Hair follicular keratinocyte (primary cell): ENCODE data around the gene KDELR1. TPM values are rescaled to one million over a fixed set of nuclear protein-coding genes. Genes with fewer than 3 reads are reported as not detected.

ENCODE experiments used
- total RNA-seq: library from RNA; depleted of rRNA; stranded (reverse); fragments of >200 nt; gene quantifications from 2 replicates; pipeline ENCODE4 v1.2.3, GENCODE V29; 2015

KDELR1 gene
- total RNA-seq = 135 and 149 TPM in 2 replicates

GRCh38 chr19:48391100-48392005, at the start of gene KDELR1:
KDELR1 (minus strand) TSS chr19:48391551; CDS start chr19:48391358, 193 bp downstream.

DNA sequence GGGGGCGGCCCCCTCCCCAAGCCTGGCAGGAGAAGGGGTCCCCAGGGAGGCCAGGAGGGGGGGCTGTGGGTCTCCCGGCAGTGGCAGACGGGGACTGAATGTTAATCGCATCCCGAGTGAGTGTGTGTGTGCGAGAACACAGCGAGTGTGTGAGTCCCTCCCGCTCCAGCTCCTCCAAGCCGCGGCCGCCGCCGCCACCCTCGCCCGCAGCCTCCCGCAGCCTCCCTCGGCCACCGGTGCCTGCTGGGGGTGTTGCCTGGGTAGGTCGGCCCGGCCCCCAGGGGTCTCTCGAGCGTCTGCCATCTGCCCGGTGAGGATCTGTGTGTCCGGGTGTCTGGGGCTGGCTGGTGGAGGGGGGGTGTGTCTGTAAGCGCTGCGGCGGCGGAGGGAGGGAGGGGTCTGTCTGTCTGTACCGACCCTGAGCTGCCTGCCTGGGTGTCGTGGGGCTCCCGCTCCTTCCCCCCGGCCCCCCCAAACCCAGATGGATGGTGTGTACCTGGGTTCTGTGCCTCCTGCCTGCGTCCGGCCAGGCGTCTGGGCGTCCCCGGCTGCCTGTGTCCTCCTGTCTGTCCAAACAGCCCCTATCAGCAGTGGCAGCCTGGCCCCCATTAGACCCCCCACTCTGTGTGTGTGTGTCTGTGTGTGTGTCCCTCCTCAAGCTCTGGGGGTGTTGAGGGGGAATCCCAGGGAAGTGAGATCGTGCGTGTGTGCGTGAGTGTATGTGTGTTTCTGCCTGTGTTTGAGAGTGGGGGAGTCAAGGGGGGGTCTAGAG, 2.4 kb upstream of the KDELR1 start, which contains the start of gene GRIN2D:
GRIN2D (plus strand) TSS at position 110 of the 772 bp plus-strand sequence. CDS start 4,725 bp downstream, outside the sequence.

DNA sequence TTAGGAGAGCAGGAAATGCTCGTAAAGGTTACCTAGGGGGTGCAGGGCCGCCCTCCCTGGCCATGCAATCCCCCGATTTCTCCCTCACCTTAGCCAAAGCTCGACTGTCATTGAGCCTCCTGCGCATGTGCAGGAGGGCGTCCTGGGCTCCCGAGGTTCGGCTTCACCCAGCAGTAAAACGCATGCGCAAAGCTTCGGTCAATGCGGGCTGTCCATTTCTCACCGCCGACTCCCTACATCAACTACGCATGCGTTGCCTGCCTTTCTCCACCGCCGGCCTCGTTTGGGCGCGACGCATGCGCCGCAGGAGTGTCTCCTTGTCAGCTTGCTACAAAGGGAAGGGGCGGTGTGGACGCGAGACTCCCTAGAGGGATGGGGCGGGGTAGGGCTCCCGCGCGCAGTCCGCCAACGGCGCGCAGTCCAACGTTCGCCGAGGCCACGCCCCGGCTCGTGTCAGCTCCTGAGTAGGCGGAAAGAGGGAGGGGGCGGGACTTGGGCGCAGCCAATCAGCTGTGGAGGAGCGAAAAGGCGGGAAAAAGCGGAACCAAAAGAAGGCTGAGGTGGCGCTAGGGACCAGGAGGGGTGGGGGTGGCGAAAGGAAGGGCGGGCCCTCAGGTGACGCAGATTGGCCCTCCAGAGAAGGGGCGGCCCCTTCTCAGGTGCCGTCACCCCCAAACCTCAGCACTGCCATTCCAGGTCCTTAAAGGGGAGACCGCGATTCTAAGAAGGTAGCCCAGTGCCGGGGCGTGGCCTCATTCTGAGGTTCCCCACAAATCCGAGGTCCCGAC, 27.3 kb downstream of the KDELR1 start, which contains the start of the genes SYNGR4 and TMEM143:
SYNGR4 (plus strand) TSS at position 558 of the 788 bp plus-strand sequence. CDS start 1,476 bp downstream, outside the sequence.
TMEM143 (minus strand) TSS at position 131 of the 788 bp plus-strand sequence; CDS start at position 111, 20 bp downstream.

Other genes with a start within 250 kb of the KDELR1 start
- gene LIG1, start 221.2 kb downstream of the KDELR1 start, total RNA-seq = 30.8 and 66.1 TPM in 2 replicates
- 1.7 and 2.3 TPM in 2 replicates for gene ZSWIM9, start 220.9 kb downstream of the KDELR1 start, total RNA-seq
- 4.9 and 5.2 TPM in 2 replicates for gene CARD8, start 135.6 kb downstream of the KDELR1 start, total RNA-seq
- gene ZNF114, start 121.5 kb downstream of the KDELR1 start, total RNA-seq = 0.72 and 1.7 TPM in 2 replicates
- 54.1 and 100.0 TPM in 2 replicates for gene EMP3, start 66.0 kb downstream of the KDELR1 start, total RNA-seq
- 4.1 and 4.7 TPM in 2 replicates for gene TMEM143, start 27.6 kb downstream of the KDELR1 start, total RNA-seq
- not detected in 2 replicates for gene SYNGR4, start 27.2 kb downstream of the KDELR1 start, total RNA-seq
- gene GRIN2D, start 2.1 kb upstream of the KDELR1 start, total RNA-seq = 0.16 TPM in 1 of 2 replicates, not detected in the other
- gene GRWD1, start 54.4 kb upstream of the KDELR1 start, total RNA-seq = 35.2 and 40.9 TPM in 2 replicates
- gene KCNJ14, start 64.0 kb upstream of the KDELR1 start, total RNA-seq = 0.53 and 0.70 TPM in 2 replicates
- 18.7 and 23.5 TPM in 2 replicates for gene CYTH2, start 77.8 kb upstream of the KDELR1 start, total RNA-seq
- gene LMTK3, start 120.3 kb upstream of the KDELR1 start, total RNA-seq = 2.8 and 3.7 TPM in 2 replicates
- gene SULT2B1, start 160.6 kb upstream of the KDELR1 start, total RNA-seq = 1.5 and 1.6 TPM in 2 replicates
- gene SPACA4, start 215.2 kb upstream of the KDELR1 start, total RNA-seq = not detected in 2 replicates
- 0.08 and 0.23 TPM in 2 replicates for gene FAM83E, start 223.5 kb upstream of the KDELR1 start, total RNA-seq
- 2,779 and 2,974 TPM in 2 replicates for gene RPL18, start 227.6 kb upstream of the KDELR1 start, total RNA-seq
- 8.7 and 10.3 TPM in 2 replicates for gene SPHK2, start 228.0 kb upstream of the KDELR1 start, total RNA-seq
- gene DBP, start 245.8 kb upstream of the KDELR1 start, total RNA-seq = 3.0 and 10.3 TPM in 2 replicates